HG02943 (cell line): ENCODE results near the gene CUL9.

Experiments
- ATAC-seq: cut with Tn5 transposase; IDR thresholded peaks from one replicate; pipeline ENCODE4 v1.9.1; 2021; ENCODE audit warnings: mild to moderate bottlenecking, low read depth, moderate library complexity; ENCODE audit not compliant: unreplicated experiment

Gene CUL9

GRCh38 chr6:43193929-43194328 is 11.9 kb downstream of the CUL9 start:
- ATAC-seq: no peak

DNA sequence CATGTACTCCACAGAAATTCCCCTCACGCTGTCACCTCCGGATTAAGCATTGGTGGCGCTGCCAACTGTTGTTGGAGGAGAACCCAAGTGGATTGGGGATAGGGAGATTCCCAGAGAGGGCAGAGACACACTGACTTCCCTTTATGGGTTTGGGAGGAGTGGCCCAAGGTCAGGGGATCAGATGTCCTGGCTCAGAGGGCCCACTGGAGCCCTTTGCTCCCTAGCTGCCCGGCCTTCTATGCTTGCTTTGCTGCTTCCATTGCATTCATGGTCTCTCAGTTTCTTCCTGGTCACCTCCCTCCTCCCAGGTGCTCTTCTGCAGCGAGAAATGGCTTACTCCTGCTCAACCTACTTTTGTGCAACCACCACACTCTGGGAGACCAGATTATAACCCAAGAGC is 14.3 kb downstream of the CUL9 start:
- ATAC-seq: no peak

- no peak for ATAC-seq
Measured at GRCh38 chr6:43199912-43200311, 17.9 kb downstream of the CUL9 start.

DNA sequence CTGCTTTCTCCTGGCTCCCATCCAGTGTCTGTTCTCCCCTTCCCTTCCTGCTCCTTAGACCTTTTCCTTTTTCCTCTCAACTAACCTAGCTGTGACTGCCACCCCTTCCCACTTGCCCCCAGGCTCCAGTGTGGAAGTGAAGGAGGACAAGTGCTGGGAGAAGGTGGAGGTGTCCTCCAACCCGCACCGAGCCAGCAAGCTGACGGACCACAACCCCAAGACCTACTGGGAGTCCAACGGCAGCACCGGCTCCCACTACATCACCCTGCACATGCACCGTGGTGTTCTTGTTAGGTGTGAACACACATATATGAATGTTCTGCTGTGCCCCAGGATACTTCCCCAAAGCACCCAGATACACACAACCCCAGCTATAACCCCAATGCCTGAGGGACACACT is 18.5 kb downstream of the CUL9 start:
- ATAC-seq: no peak

DNA sequence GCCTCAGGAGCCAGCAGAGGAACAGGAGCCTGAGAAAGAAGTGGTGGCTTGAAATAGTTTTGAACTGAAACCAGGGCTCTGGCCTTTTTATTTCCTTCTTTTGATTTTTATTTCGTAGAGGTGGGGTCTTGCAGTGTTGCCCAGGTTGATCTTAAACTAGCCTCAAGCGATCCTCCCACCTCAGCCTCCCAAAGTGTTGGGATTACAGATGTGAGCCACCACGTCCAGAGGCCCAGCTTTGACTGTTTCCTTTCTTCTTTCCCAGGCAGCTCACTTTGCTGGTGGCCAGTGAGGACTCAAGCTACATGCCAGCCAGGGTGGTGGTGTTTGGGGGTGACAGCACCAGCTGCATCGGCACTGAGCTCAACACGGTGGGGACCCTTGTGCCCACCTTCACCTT is 20.5 kb downstream of the CUL9 start:
- ATAC-seq: no peak

DNA sequence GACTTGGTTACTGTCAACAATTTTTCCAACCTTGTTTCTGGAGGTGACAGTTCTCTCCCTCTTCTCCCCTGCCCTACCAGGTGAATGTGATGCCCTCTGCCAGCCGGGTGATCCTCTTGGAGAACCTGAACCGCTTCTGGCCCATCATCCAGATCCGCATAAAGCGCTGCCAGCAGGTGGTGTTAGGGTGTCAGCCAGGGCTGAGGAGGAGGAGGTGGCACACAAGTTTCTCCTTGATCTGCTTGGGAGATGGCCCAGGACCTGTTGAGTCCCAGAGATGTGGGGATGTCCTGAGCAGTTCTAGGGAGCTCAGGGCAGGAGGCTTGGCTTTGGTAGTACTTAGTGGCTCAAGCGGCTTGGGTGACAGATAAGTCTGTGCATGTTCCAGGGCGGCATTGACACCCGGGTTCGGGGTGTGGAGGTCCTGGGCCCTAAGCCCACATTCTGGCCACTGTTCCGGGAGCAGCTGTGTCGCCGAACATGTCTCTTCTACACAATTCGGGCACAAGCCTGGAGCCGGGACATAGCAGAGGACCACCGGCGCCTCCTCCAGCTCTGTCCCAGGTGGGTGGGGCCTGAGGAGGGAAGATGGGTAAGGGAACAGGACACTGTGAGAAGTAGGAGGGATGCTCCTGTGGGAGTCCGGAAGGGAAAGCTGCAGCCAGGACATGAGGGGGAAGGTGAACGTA is 21.2 kb downstream of the CUL9 start:
- ATAC-seq: no peak

- ATAC-seq: no peak
Measured at GRCh38 chr6:43203718-43204095, 21.7 kb downstream of the CUL9 start.

GRCh38 chr6:43204271-43205105 is 22.5 kb downstream of the CUL9 start:
- no peak for ATAC-seq

GRCh38 chr6:43205849-43206248 is 23.9 kb downstream of the CUL9 start:
- ATAC-seq: no peak

DNA sequence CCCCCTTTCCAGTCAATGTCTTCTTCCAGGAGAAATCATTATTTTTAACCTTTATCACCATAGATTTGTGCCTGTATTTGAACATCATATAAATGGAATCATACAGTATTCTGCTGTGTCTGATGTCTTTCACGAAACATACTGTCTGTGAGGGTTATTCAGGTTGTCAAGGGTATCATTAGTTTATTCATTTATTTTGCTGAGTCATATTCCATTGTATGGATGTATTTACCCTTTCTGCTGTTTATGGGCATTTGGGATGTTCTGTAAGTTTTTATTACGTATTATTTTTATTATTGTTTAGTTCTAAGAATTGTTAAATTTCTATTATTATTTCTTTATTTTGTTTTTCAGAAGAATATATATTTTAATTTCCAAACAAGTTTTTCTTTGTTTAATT is 25.3 kb downstream of the CUL9 start:
- no peak for ATAC-seq

DNA sequence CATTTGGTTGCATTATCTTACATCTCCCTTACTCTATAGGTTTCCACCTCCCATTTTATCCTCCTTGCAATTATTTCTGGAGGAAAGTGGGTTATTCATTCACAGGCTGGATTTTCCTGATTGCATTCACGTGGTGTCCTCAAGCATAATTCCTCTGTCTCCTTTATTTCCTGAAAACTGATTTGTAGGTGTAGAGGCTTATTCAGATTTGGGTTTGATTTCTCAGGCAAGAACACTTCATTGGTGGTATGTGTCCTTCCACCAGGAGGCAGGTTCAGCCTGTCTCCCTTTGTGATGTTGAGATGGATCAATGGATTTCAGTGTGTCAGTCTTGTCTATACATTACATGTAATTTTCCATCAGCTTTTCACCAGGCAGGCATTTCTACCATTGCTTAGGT is 30.0 kb downstream of the CUL9 start:
- no peak for ATAC-seq

DNA sequence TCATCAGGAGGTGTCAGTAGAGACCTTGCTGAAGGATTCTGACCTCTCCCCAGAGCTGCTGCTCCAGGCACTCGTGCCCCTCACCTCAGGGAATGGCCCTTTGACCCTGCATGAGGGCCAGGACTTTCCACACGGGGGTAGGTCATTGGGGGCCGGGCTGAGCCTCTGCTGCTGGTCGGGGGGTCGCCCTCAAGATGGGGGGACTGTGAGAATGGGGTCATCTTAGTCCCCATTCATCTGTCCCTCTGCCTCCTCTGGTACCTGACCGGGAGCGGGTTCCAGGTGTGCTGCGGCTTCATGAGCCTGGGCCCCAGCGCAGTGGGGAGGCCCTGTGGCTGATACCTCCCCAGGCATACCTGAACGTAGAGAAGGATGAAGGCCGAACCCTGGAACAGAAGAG is 31.4 kb downstream of the CUL9 start:
- ATAC-seq: no peak

- ATAC-seq: no peak
Measured at GRCh38 chr6:43215066-43215465, 33.1 kb downstream of the CUL9 start.

- ATAC-seq: no peak
Measured at GRCh38 chr6:43216200-43216599, 34.2 kb downstream of the CUL9 start.

GRCh38 chr6:43217351-43217750 is 35.4 kb downstream of the CUL9 start:
- no peak for ATAC-seq

- ATAC-seq: no peak
Measured at GRCh38 chr6:43219119-43219518, 37.1 kb downstream of the CUL9 start.

- no peak for ATAC-seq
Measured at GRCh38 chr6:43219814-43220213, 37.8 kb downstream of the CUL9 start.

DNA sequence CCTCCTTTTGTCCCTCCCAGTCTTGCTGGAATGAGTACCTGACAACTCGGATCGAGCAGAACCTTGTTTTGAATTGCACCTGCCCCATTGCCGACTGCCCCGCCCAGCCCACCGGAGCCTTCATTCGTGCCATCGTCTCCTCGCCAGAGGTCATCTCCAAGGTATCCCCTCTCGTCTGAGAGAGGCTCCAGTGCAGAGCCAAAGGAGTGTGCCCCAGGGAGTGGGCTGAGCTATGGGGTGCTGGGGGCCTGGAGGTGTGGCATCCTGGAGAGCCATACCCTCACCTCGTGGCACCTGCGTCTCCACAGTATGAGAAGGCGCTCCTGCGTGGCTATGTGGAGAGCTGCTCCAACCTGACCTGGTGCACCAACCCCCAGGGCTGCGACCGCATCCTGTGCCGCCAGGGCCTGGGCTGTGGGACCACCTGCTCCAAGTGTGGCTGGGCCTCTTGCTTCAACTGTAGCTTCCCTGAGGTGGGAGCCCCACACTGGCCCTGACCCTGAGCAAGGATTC is 38.5 kb downstream of the CUL9 start:
- no peak for ATAC-seq

DNA sequence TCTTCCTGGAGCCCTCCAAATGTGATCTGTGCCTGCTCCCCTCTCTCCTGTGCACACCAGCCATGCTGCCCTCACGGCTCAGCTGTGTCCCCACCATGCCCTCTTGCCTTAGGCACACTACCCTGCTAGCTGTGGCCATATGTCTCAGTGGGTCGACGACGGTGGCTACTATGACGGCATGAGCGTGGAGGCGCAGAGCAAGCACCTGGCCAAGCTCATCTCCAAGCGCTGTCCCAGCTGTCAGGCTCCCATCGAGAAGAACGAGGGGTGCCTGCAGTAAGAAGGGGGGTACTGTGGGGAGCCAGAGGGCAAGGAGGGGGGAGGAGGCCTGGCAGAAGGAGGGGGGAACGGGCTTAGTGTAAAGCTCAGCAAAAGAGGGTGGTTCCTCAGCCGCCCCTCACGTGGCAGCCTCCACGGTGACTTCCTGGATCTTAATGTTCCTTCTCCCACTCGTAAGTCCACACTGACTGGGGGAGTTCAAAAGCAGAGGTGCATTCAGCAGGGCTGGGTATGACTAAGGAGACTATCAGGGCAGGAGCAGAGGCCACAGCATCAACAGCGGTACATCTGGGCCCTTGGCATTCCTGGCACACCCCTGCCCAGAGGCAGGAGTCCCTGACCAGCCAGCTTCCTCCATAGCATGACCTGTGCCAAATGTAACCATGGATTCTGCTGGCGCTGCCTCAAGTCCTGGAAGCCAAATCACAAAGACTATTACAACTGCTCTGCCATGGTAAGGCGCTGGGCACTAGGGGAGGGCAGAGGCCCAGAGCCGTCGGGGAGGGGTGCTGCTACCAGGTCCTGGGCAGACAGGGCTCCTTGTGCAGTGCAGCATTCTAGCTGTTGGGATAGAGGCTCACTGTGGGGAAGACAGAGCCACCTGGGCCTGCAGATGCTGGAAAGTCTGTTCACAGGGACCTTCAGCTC is 39.3 kb downstream of the CUL9 start:
- ATAC-seq: no peak

- ATAC-seq: no peak
Measured at GRCh38 chr6:43222418-43223059, 40.5 kb downstream of the CUL9 start.
